Esophagus muscularis mucosa (tissue), 4 donors: ENCODE data around the gene EXOC3. TPM values are rescaled to one million over a fixed set of nuclear protein-coding genes. Genes with fewer than 3 reads are reported as not detected.
A peak's percentile ranks its signal among the peaks of the same experiment; 100 is the strongest.

Experiments used
- DNase-seq: peaks from one replicate; pipeline ENCODE4 v3.0.0-alpha.2; 2017; ENCODE audit errors: extremely low spot score
- H3K27ac ChIP-seq, 4 donors: fragments of 200-600 bp; sonication (generic); replicated peaks in 1 of 4; 1 replicate in 3 of 4; 2 replicates in 1 of 4; pipeline ENCODE4 v1.5.1; 2016 to 2019; ENCODE audit warnings: mild to moderate bottlenecking in 1 of 4
- H3K27me3 ChIP-seq, 4 donors: fragments of 200-600 bp; sonication (generic); one replicate each; pipeline versions ENCODE4 v1.5.1 to v1.6.0; 2016 to 2019
- H3K36me3 ChIP-seq, 4 donors: fragments of 200-600 bp; sonication (generic); one replicate each; pipeline ENCODE4 v1.5.1; 2016 to 2019
- H3K4me1 ChIP-seq, 4 donors: fragments of 200-600 bp; sonication (generic); one replicate each; pipeline ENCODE4 v1.5.1; 2016 to 2019
- H3K4me3 ChIP-seq, 4 donors: fragments of 200-600 bp; sonication (generic); 1 replicate in 2 of 4; 2 replicates in 2 of 4; pipeline ENCODE4 v1.5.1; 2016 to 2019; ENCODE audit warnings: mild to moderate bottlenecking in 4 of 4, moderate library complexity in 1 of 4
- H3K9me3 ChIP-seq, 4 donors: fragments of 200-600 bp; sonication (generic); 1 replicate in 3 of 4; 2 replicates in 1 of 4; pipeline ENCODE4 v1.5.1; 2016 to 2019
- CTCF ChIP-seq, 3 experiments: fragments of 200-600 bp in 2 of 3; fragments of 450-650 bp in 1 of 3; sonication (generic) in 2 of 3; IDR thresholded peaks; one replicate each; pipeline ENCODE4 v1.5.1; 2017 to 2019; ENCODE audit warnings: antibody characterized with exemption in 3 of 3, mild to moderate bottlenecking in 2 of 3, moderate library complexity in 1 of 3
- EP300 ChIP-seq: sonication (generic); formaldehyde crosslinking; IDR thresholded peaks from one replicate; pipeline ENCODE4 v1.6.1; 2017; ENCODE audit warnings: antibody characterized with exemption
- POLR2A ChIP-seq: fragments of 450-650 bp; IDR thresholded peaks from one replicate; pipeline ENCODE4 v1.6.1; 2017; ENCODE audit warnings: antibody characterized with exemption, moderate library complexity, mild to moderate bottlenecking, low read depth
- POLR2AphosphoS5 ChIP-seq, 2 donors: sonication (generic); formaldehyde crosslinking; IDR thresholded peaks; one replicate each; pipeline ENCODE4 v1.6.1; 2017; ENCODE audit warnings: antibody characterized with exemption in 2 of 2
- WGBS: methylation state at CpG from one replicate; pipeline ENCODE4 v1.1.5; 2018; 5-methylcytosine and 5-hydroxymethylcytosine counted together
- intact Hi-C: fragments of 100-400 bp; cut with DNase I; formaldehyde crosslinking; loops from one replicate; pipeline ENCODE4 v1.15.1; 2023
- total RNA-seq, 4 donors: library from RNA; depleted of rRNA; stranded (reverse); fragments of >200 nt; gene quantifications; one replicate each; pipeline versions ENCODE4 v1.1.0 to v1.2.1, GENCODE V29; 2016

The EXOC3 gene
- total RNA-seq, 4 donors from 2014 or later: 48.6 to 82.1 (median 59.3) TPM

- Histone ChIP-seq H3K27me3 (peaks cover 0 to 16% (median 13%) of the 10 kb centered on the region in 4 donors), H3K27ac (no peak overlapping the region), H3K4me1 (peaks cover 23 to 49% (median 38%) of the 10 kb centered on the region in 4 donors), H3K9me3 (no peaks in the 10 kb centered on the region), H3K4me3 (peak overlapping the region in 2 of 4 donors; percentile 86 to 96), H3K36me3 (peaks cover 2 to 30% (median 11%) of the 10 kb centered on the region in 4 donors)
- 93% methylated on average over 18 of the region's 31 CpGs for WGBS
- no peak for TF ChIP-seq EP300
- no peak for TF ChIP-seq POLR2AphosphoS5 (IDR thresholded peaks at IDR 0.05)
- no peak for TF ChIP-seq POLR2A
- TF ChIP-seq CTCF (IDR thresholded peaks at IDR 0.05): no peak
- intact Hi-C loops: loop anchor here (5.0 kb wide), 1 partner anchor 141 kb away; the partner anchor contains the start of gene CEP72
- no peak for DNase-seq
Observed at GRCh38 chr5:470961-471749, 28.2 kb downstream of the EXOC3 start.

- Histone ChIP-seq H3K4me3 (peak overlapping the region; percentile 83 to 98 (median 91)), H3K4me1 (peaks cover 23 to 49% (median 38%) of the 10 kb centered on the region in 4 donors), H3K9me3 (no peaks in the 10 kb centered on the region), H3K27ac (peak overlapping the region in 2 of 4 donors; percentile 81 to 83), H3K27me3 (peaks cover 0 to 21% (median 18%) of the 10 kb centered on the region in 4 donors), H3K36me3 (peaks cover 0 to 24% (median 5%) of the 10 kb centered on the region in 4 donors)
- intact Hi-C loops: loop anchor here (5.0 kb wide), 1 partner anchor 141 kb away; the partner anchor contains the start of gene CEP72
- TF ChIP-seq CTCF (IDR thresholded peaks at IDR 0.05) (no peak), POLR2A (no peak), EP300 (no peak), POLR2AphosphoS5 (IDR thresholded peaks at IDR 0.05) (no peak)
- WGBS: 100% methylated on average over 2 of the region's 6 CpGs
- DNase-seq: no peak
Observed at GRCh38 chr5:471750-472058, 28.7 kb downstream of the EXOC3 start.

GRCh38 chr5:472076-472655 is 29.2 kb downstream of the EXOC3 start:
- Histone ChIP-seq H3K4me3 (peak overlapping the region; percentile 83 to 98 (median 91)), H3K4me1 (peaks cover 23 to 49% (median 38%) of the 10 kb centered on the region in 4 donors), H3K27me3 (peaks cover 0 to 26% (median 22%) of the 10 kb centered on the region in 4 donors), H3K27ac (peak overlapping the region; percentile 78 to 83 (median 81)), H3K36me3 (peaks cover 0 to 20% (median under 1%) of the 10 kb centered on the region in 4 donors), H3K9me3 (no peaks in the 10 kb centered on the region)
- no peak for TF ChIP-seq EP300
- TF ChIP-seq POLR2AphosphoS5 (IDR thresholded peaks at IDR 0.05): no peak
- TF ChIP-seq POLR2A: no peak
- TF ChIP-seq CTCF (IDR thresholded peaks at IDR 0.05): no peak
- intact Hi-C loops: loop anchor here (5.0 kb wide), 1 partner anchor 140 kb away; the partner anchor contains the start of gene CEP72
- 27% methylated on average over 20 of the region's 30 CpGs for WGBS
- DNase-seq: no peak

GRCh38 chr5:472656-473550 is 29.9 kb downstream of the EXOC3 start:
- intact Hi-C loops: loop anchor here (5.0 kb wide), 1 partner anchor 139 kb away; the partner anchor contains the start of gene CEP72
- Histone ChIP-seq H3K36me3 (peaks cover 0 to 19% (median 0%) of the 10 kb centered on the region in 4 donors), H3K27ac (peak overlapping the region; percentile 78 to 83 (median 81))

More at GRCh38 chr5:472656-473550, 29.9 kb downstream of the EXOC3 start:
- no peak for DNase-seq
- Histone ChIP-seq H3K9me3 (no peaks in the 10 kb centered on the region), H3K27me3 (peaks cover 0 to 32% (median 26%) of the 10 kb centered on the region in 4 donors), H3K4me1 (peaks cover 23 to 49% (median 38%) of the 10 kb centered on the region in 4 donors), H3K4me3 (peak overlapping the region; percentile 83 to 98 (median 91))
- no peak for TF ChIP-seq POLR2A
- peak; percentile 70 to 85 for TF ChIP-seq POLR2AphosphoS5 (IDR thresholded peaks at IDR 0.05)
- no CpG with 5 or more reads among the region's 137 CpGs for WGBS
